Loucy (cell line): ENCODE measurements around the gene OR2T4.

Source experiments
- CTCF ChIP-seq: fragments of 200-600 bp; sonication (generic); conservative IDR thresholded peaks from 2 replicates; pipeline ENCODE4 v1.5.1; 2014; ENCODE audit warnings: mild to moderate bottlenecking, antibody characterized with exemption, low read length
- EZH2phosphoT487 ChIP-seq: fragments of 200-600 bp; IDR thresholded peaks from 2 replicates; pipeline ENCODE4 v1.6.1; 2018; ENCODE audit warnings: antibody characterized with exemption, mild to moderate bottlenecking, moderate library complexity, borderline replicate concordance

- no peak for TF ChIP-seq CTCF
- no peak for TF ChIP-seq EZH2phosphoT487
These were observed 12.3 kb downstream of the OR2T4 start for GRCh38 chr1:248373761-248374160.
